K562 (cell line): ENCODE measurements around the gene CYB5R4. TPM values are rescaled to one million over a fixed set of nuclear protein-coding genes. Genes with fewer than 3 reads are reported as not detected.
A peak's percentile ranks its signal among the peaks of the same experiment; 100 is the strongest.

Experiments used
- ATAC-seq: fragments of 200-7000 bp; cut with Tn5 transposase; 3 replicates; pipeline ENCODE4 v1.9.1; 2020; ENCODE audit warnings: moderate library complexity
- BruUV-seq: library from RNA; stranded (reverse); fragments of 400-500 nt; replicated peaks from 2 replicates; lab custom pipeline; 2021; lab: Mats Ljungman, UMichigan
- CTCF ChIA-PET: fragments of 300-600 bp; formaldehyde crosslinking; extraction: SDS; loops from one replicate; lab custom pipeline; 2021; ENCODE audit warnings: low intra/inter-chr PET ratio; lab: Yijun Ruan, JAX
- POLR2A ChIA-PET: fragments of 300-600, 350-650 bp; sonication (Branson Sonifier 250); formaldehyde crosslinking; extraction: SDS; loops from one replicate; lab custom pipeline; 2021; ENCODE audit warnings: antibody characterized with exemption, inconsistent platforms; lab: Yijun Ruan, JAX
- DNase-seq, 4 experiments: peaks; one replicate each; pipeline versions ENCODE4 v3.0.0 to v3.0.0-alpha.2; 2011 to 2018; ENCODE audit warnings: low spot score in 3 of 4, mixed read lengths in 3 of 4; ENCODE audit errors: extremely low read depth in 1 of 4
- FAIRE-seq: peaks from 2 replicates; lab custom pipeline; 2011; peaks lifted over from hg19 to GRCh38; lab: Jason Lieb, UNC
- H2AFZ ChIP-seq: 2 replicates; pipeline ENCODE4 v1.6.0; 2011; ENCODE audit warnings: low read depth, low read length, control low read depth, inconsistent platforms
- H3K27ac ChIP-seq: fragments of 200-600 bp; 3 replicates; pipeline ENCODE4 v1.8.0; 2011; ENCODE audit warnings: low read depth, mild to moderate bottlenecking, control low read depth, inconsistent platforms, low read length, moderate library complexity, mixed read lengths; ENCODE audit errors: extremely low read depth
- H3K27me3 ChIP-seq, 2 experiments: fragments of 300-600 bp in 1 of 2; 2 replicates in 1 of 2; 3 replicates in 1 of 2; pipeline versions ENCODE4 v1.6.0 to v1.8.0; 2011; ENCODE audit warnings: inconsistent platforms in 2 of 2, low read length in 2 of 2, mild to moderate bottlenecking in 1 of 2, mixed read lengths in 1 of 2, moderate library complexity in 1 of 2; ENCODE audit not compliant: control insufficient read depth in 2 of 2, insufficient read depth in 2 of 2
- H3K36me3 ChIP-seq: fragments of 300-600 bp; 3 replicates; pipeline ENCODE4 v1.8.0; 2011; ENCODE audit warnings: mild to moderate bottlenecking, low read length, inconsistent platforms; ENCODE audit not compliant: control insufficient read depth, insufficient read depth
- H3K4me1 ChIP-seq, 2 experiments: fragments of 200-600 bp in 1 of 2; replicated peaks in 1 of 2; 2 replicates in 1 of 2; 3 replicates in 1 of 2; pipeline versions ENCODE4 v1.5.1 to v1.8.0; 2011; ENCODE audit warnings: inconsistent platforms in 2 of 2, low read length in 2 of 2, mild to moderate bottlenecking in 1 of 2, mixed read lengths in 1 of 2, moderate library complexity in 1 of 2; ENCODE audit not compliant: control insufficient read depth in 2 of 2, insufficient read depth in 2 of 2
- H3K4me2 ChIP-seq: 2 replicates; pipeline ENCODE4 v1.6.1; 2011; ENCODE audit warnings: low read length, control low read depth, inconsistent platforms, mixed read lengths; ENCODE audit not compliant: insufficient read depth
- H3K4me3 ChIP-seq: fragments of 200-600 bp; sonication (generic), shearing (Covaris generic); 2 replicates; pipeline ENCODE4 v1.5.1; 2016; ENCODE audit warnings: control low read depth, inconsistent platforms
- H3K79me2 ChIP-seq: fragments of 200-600 bp; 3 replicates; pipeline ENCODE4 v1.8.0; 2011; ENCODE audit warnings: low read length, inconsistent platforms; ENCODE audit not compliant: control insufficient read depth, insufficient read depth
- H3K9ac ChIP-seq, 2 experiments: 2 replicates each; pipeline versions ENCODE4 v1.6.0 to v1.6.1; 2011; ENCODE audit warnings: low read depth in 2 of 2, low read length in 2 of 2, control low read depth in 1 of 2, inconsistent platforms in 1 of 2, mild to moderate bottlenecking in 1 of 2, mixed read lengths in 1 of 2; ENCODE audit not compliant: insufficient read depth in 1 of 2
- H3K9me1 ChIP-seq: one replicate; pipeline ENCODE4 v1.6.0; 2011; ENCODE audit warnings: inconsistent platforms, mild to moderate bottlenecking, low read length, moderate library complexity; ENCODE audit not compliant: control insufficient read depth, insufficient read depth
- H3K9me3 ChIP-seq: replicated peaks from 2 replicates; pipeline ENCODE4 v1.5.1; 2011; ENCODE audit warnings: low read depth, low read length, inconsistent platforms; ENCODE audit not compliant: control insufficient read depth, insufficient read depth
- H4K20me1 ChIP-seq: replicated peaks from 2 replicates; pipeline ENCODE4 v1.6.1; 2011; ENCODE audit warnings: low read length, inconsistent platforms, mixed read lengths; ENCODE audit not compliant: control insufficient read depth, insufficient read depth
- ESRRA ChIP-seq: fragments of 450-650 bp; IDR thresholded peaks from 2 replicates; pipeline ENCODE4 v1.6.1; 2014; ENCODE audit warnings: low read depth, mild to moderate bottlenecking, moderate library complexity, borderline replicate concordance
- GATAD2B ChIP-seq: fragments of 450-650 bp; IDR thresholded peaks from 2 replicates; pipeline ENCODE4 v1.6.1; 2017; ENCODE audit warnings: mild to moderate bottlenecking, borderline replicate concordance
- NFIC ChIP-seq: fragments of 450-650 bp; IDR thresholded peaks from 2 replicates; pipeline ENCODE4 v1.6.1; 2017; ENCODE audit warnings: mild to moderate bottlenecking, inconsistent platforms
- NONO ChIP-seq, 2 experiments: fragments of 200-400 bp in 1 of 2; fragments of 450-650 bp in 1 of 2; formaldehyde crosslinking in 1 of 2; IDR thresholded peaks; 2 replicates each; pipeline ENCODE4 v1.6.1; 2017; ENCODE audit warnings: low read depth in 2 of 2, mild to moderate bottlenecking in 2 of 2, moderate library complexity in 2 of 2, low read length in 1 of 2
- PYGO2 ChIP-seq: fragments of 450-650 bp; IDR thresholded peaks from 2 replicates; pipeline ENCODE4 v1.6.1; 2016; ENCODE audit warnings: mild to moderate bottlenecking, missing genetic modification characterization, moderate library complexity, missing compliant biosample characterization
- RFX1 ChIP-seq: fragments of 450-650 bp; IDR thresholded peaks from 2 replicates; pipeline ENCODE4 v1.6.1; 2016; ENCODE audit warnings: mild to moderate bottlenecking, moderate library complexity
- ZNF253 ChIP-seq: fragments of 250-450 bp; sonication (Bioruptor Pico); conservative IDR thresholded peaks from 2 replicates; pipeline ENCODE4 v1.6.1; 2021; ENCODE audit warnings: mild to moderate bottlenecking
- ZNF699 ChIP-seq: fragments of 250-450 bp; sonication (Bioruptor Pico); IDR thresholded peaks from 2 replicates; pipeline ENCODE4 v1.8.0; 2021; ENCODE audit warnings: mild to moderate bottlenecking, moderate library complexity; ENCODE audit not compliant: insufficient replicate concordance
- WGBS: fragments of 100-300 bp; shearing (Covaris generic); methylation state at CpG from one replicate; pipeline ENCODE4 v1.1.6; 2016; ENCODE audit warnings: low coverage, mixed read lengths; ENCODE audit not compliant: insufficient coverage; ENCODE audit errors: missing lambda C conversion rate; 5-methylcytosine and 5-hydroxymethylcytosine counted together
- in situ Hi-C: fragments of 300-500 bp; cut with MboI; formaldehyde crosslinking; loops from 4 replicates; pipeline ENCODE4 v1.15.0; 2018; ENCODE audit warnings: inconsistent platforms, mixed read lengths
- intact Hi-C: fragments of 100-400 bp; cut with micrococcal nuclease; formaldehyde crosslinking; loops from 2 replicates; pipeline ENCODE4 v1.14.2; 2022
- polyA plus RNA-seq, 8 experiments: library from polyadenylated mRNA; depleted of rRNA in 4 of 8; stranded (reverse) in 5 of 8; unstranded in 3 of 8; fragments of >200 nt; fragmentation: Nextera tagmentation in 2 of 8; fragmentation: Illumina TruSeq in 1 of 8; extraction: Ambion mirVana in 2 of 8; extraction: Trizol in 1 of 8; gene quantifications; 2 replicates each; pipeline versions ENCODE4 v1.2.1 to v1.2.3, GENCODE V29; 2011 to 2014; ENCODE audit warnings: inconsistent platforms in 1 of 8, missing spikeins in 1 of 8
- total RNA-seq, 7 experiments: library from RNA; depleted of rRNA in 6 of 7; stranded (reverse); fragments of >200 nt in 6 of 7; fragmentation: Illumina TruSeq in 2 of 7; extraction: Trizol in 2 of 7; gene quantifications; 2 replicates each; pipeline versions ENCODE4 v1.2.1 to v1.2.3, GENCODE V29; 2011 to 2021; ENCODE audit warnings: low replicate concordance in 1 of 7
- TF ChIP-seq, protein P1 (sequence below): fragments of 250-450 bp; sonication (Bioruptor Pico); IDR thresholded peaks from 2 replicates; pipeline ENCODE4 v1.5.1; 2021; ENCODE audit warnings: mild to moderate bottlenecking
- TF ChIP-seq, protein P2 (sequence below): sonication (generic); IDR thresholded peaks from 2 replicates; pipeline ENCODE4 v1.6.1; 2016
- TF ChIP-seq, protein P3 (sequence below): fragments of 250-450 bp; sonication (Bioruptor Pico); IDR thresholded peaks from 2 replicates; pipeline ENCODE4 v1.4.0; 2020

Gene CYB5R4
- total and polyA plus RNA-seq, 9 of the 15 experiments (the other 6 are each of a cell fraction or from before 2014, with no cell fraction given): 5.9 to 23.1 (median 19.0) TPM

DNA sequence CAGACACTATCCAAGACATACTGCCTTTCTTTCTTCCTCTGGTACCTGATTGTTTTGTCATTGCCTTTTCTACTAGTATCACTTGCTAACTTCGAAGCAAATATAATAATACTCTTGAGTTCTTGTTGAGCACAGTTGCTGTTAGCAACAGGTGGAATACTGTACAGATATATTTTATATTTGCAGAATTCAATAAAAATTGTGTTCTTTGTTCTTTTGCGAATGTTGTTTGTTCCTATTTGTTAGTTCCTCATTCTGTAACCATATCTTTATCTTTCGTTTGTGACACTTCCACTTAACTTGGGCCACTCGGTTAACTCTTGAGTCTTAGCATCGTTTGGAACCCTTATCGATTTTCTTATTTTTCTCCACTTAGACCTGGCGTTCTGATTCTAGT, 868 bp downstream of the CYB5R4 start:
- peaks cover 0 to 10% of the 10 kb centered on the region in 2 experiments; a peak in 2 of 5 replicates for H3K4me1 ChIP-seq
- peaks cover 13% of the 10 kb centered on the region; the same call in 2 of the 3 replicates for H3K36me3 ChIP-seq
- POLR2A ChIA-PET: interaction anchor here (0.6 to 1.0 kb wide), 3 partner anchors 13 to 368 kb away, joined by 3 to 5 read pairs (median 3); partner anchors contain the start of gene CEP162
- no peak for DNase-seq
- no peaks in the 10 kb centered on the region for H3K9me1 ChIP-seq
- peak overlapping the region; percentile 74 to 95 for H3K9ac ChIP-seq
- BruUV-seq: no TSS peak
- H4K20me1 ChIP-seq: no peaks in the 10 kb centered on the region; the same call in 1 of the 2 replicates
- peak overlapping the region; percentile 85 for H2AFZ ChIP-seq
- CTCF ChIA-PET: no interaction called here
- peak overlapping the region; percentile 69; the same call in 1 of the 3 replicates for H3K27ac ChIP-seq
- ATAC-seq: no peak
- H3K79me2 ChIP-seq: peaks cover 41% of the 10 kb centered on the region
- no peaks in the 10 kb centered on the region; a peak in 2 of 5 replicates for H3K27me3 ChIP-seq
- no peak for FAIRE-seq
- H3K9me3 ChIP-seq: no peaks in the 10 kb centered on the region
- intact Hi-C loops (no loop called here), in situ Hi-C loops (no loop called here)
- 0% methylated on average over 7 of the region's 7 CpGs for WGBS
- H3K4me2 ChIP-seq: peak overlapping the region; percentile 97
- peak overlapping the region; percentile 66 for H3K4me3 ChIP-seq
- TF ChIP-seq NONO (IDR thresholded peaks at IDR 0.05; ENCODE audit: low read depth in 2 of 2, low read length in 1 of 2): no peak
- no peak for TF ChIP-seq PYGO2 (tag)
- no peak for TF ChIP-seq NFIC
- TF ChIP-seq, protein P1, sequence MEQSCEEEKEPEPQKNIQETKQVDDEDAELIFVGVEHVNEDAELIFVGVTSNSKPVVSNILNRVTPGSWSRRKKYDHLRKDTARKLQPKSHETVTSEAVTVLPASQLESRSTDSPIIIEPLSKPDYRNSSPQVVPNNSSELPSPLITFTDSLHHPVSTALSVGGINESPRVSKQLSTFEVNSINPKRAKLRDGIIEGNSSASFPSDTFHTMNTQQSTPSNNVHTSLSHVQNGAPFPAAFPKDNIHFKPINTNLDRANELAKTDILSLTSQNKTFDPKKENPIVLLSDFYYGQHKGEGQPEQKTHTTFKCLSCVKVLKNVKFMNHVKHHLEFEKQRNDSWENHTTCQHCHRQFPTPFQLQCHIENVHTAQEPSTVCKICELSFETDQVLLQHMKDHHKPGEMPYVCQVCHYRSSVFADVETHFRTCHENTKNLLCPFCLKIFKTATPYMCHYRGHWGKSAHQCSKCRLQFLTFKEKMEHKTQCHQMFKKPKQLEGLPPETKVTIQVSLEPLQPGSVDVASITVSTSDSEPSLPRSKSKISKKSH: no peak
- no peak for TF ChIP-seq ZNF699
- TF ChIP-seq RFX1: peak; percentile 43; the same call in 1 of the 2 replicates
- no peak for TF ChIP-seq GATAD2B
- no peak for TF ChIP-seq ESRRA
- no peak for TF ChIP-seq ZNF253 (CRISPR knock-in tag)
- TF ChIP-seq, protein P2, sequence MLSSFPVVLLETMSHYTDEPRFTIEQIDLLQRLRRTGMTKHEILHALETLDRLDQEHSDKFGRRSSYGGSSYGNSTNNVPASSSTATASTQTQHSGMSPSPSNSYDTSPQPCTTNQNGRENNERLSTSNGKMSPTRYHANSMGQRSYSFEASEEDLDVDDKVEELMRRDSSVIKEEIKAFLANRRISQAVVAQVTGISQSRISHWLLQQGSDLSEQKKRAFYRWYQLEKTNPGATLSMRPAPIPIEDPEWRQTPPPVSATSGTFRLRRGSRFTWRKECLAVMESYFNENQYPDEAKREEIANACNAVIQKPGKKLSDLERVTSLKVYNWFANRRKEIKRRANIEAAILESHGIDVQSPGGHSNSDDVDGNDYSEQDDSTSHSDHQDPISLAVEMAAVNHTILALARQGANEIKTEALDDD: peak; percentile 41; the same call in 1 of the 2 replicates
- TF ChIP-seq, protein P3, sequence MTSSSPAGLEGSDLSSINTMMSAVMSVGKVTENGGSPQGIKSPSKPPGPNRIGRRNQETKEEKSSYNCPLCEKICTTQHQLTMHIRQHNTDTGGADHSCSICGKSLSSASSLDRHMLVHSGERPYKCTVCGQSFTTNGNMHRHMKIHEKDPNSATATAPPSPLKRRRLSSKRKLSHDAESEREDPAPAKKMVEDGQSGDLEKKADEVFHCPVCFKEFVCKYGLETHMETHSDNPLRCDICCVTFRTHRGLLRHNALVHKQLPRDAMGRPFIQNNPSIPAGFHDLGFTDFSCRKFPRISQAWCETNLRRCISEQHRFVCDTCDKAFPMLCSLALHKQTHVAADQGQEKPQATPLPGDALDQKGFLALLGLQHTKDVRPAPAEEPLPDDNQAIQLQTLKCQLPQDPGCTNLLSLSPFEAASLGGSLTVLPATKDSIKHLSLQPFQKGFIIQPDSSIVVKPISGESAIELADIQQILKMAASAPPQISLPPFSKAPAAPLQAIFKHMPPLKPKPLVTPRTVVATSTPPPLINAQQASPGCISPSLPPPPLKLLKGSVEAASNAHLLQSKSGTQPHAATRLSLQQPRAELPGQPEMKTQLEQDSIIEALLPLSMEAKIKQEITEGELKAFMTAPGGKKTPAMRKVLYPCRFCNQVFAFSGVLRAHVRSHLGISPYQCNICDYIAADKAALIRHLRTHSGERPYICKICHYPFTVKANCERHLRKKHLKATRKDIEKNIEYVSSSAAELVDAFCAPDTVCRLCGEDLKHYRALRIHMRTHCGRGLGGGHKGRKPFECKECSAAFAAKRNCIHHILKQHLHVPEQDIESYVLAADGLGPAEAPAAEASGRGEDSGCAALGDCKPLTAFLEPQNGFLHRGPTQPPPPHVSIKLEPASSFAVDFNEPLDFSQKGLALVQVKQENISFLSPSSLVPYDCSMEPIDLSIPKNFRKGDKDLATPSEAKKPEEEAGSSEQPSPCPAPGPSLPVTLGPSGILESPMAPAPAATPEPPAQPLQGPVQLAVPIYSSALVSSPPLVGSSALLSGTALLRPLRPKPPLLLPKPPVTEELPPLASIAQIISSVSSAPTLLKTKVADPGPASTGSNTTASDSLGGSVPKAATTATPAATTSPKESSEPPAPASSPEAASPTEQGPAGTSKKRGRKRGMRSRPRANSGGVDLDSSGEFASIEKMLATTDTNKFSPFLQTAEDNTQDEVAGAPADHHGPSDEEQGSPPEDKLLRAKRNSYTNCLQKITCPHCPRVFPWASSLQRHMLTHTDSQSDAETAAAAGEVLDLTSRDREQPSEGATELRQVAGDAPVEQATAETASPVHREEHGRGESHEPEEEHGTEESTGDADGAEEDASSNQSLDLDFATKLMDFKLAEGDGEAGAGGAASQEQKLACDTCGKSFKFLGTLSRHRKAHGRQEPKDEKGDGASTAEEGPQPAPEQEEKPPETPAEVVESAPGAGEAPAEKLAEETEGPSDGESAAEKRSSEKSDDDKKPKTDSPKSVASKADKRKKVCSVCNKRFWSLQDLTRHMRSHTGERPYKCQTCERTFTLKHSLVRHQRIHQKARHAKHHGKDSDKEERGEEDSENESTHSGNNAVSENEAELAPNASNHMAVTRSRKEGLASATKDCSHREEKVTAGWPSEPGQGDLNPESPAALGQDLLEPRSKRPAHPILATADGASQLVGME (CRISPR knock-in tag): no peak
